HepG2 (cell line): ENCODE data around the gene CERS5. TPM values are rescaled to one million over a fixed set of nuclear protein-coding genes. Genes with fewer than 3 reads are reported as not detected.

Experiments
- MED13 ChIP-seq: sonication (generic); formaldehyde crosslinking; IDR thresholded peaks from 2 replicates; pipeline ENCODE4 v1.5.0; 2020; ENCODE audit warnings: missing genetic modification reagents
- MED8 ChIP-seq: sonication (generic); formaldehyde crosslinking; IDR thresholded peaks from 2 replicates; pipeline ENCODE4 v1.8.1; 2023; ENCODE audit warnings: mild to moderate bottlenecking, missing genetic modification reagents; ENCODE audit not compliant: insufficient replicate concordance
- NCOR1 ChIP-seq: fragments of 200-600 bp; sonication (generic); IDR thresholded peaks from 2 replicates; pipeline ENCODE4 v1.7.0; 2017; ENCODE audit warnings: antibody characterized with exemption, low read length, borderline replicate concordance
- NR1H2 ChIP-seq: sonication (generic); formaldehyde crosslinking; IDR thresholded peaks from 2 replicates; pipeline ENCODE4 v1.8.1; 2022; ENCODE audit warnings: low read depth, missing genetic modification reagents, borderline replicate concordance
- SUZ12 ChIP-seq: fragments of 150-350 bp; IDR thresholded peaks from 2 replicates; pipeline ENCODE4 v1.6.1; 2014; ENCODE audit warnings: low read depth, low read length
- TCF7 ChIP-seq: sonication (generic); IDR thresholded peaks from 2 replicates; pipeline ENCODE4 v1.6.1; 2016; ENCODE audit warnings: antibody characterized with exemption, low read depth
- TGIF2 ChIP-seq: IDR thresholded peaks from 2 replicates; pipeline ENCODE4 v1.6.1; 2016; ENCODE audit warnings: control low read depth, missing compliant biosample characterization
- ZMYM2 ChIP-seq: sonication (generic); formaldehyde crosslinking; IDR thresholded peaks from 2 replicates; pipeline ENCODE4 v1.8.0; 2022; ENCODE audit warnings: mild to moderate bottlenecking, missing genetic modification reagents
- ZNF331 ChIP-seq: sonication (generic); formaldehyde crosslinking; IDR thresholded peaks from 2 replicates; pipeline ENCODE4 v1.4.0; 2020; ENCODE audit warnings: missing genetic modification reagents
- polyA plus RNA-seq, 8 experiments: library from polyadenylated mRNA; depleted of rRNA in 3 of 8; stranded (reverse) in 7 of 8; unstranded in 1 of 8; fragments of >200 nt; fragmentation: Illumina TruSeq in 4 of 8; extraction: Trizol in 4 of 8; gene quantifications; 2 replicates each; pipeline versions ENCODE4 v1.2.1 to v1.2.3, GENCODE V29; 2011 to 2016; ENCODE audit warnings: low read depth in 4 of 8, missing spikeins in 1 of 8, mixed read lengths in 1 of 8; ENCODE audit not compliant: insufficient read depth in 1 of 8
- total RNA-seq, 5 experiments: library from RNA; depleted of rRNA; stranded (reverse); fragments of >200 nt; fragmentation: Illumina TruSeq; extraction: Trizol; gene quantifications; 2 replicates each; pipeline ENCODE4 v1.2.3, GENCODE V29; 2016; ENCODE audit warnings: low read depth in 1 of 5
- TF ChIP-seq, protein P1 (sequence below): sonication (generic); formaldehyde crosslinking; IDR thresholded peaks from 2 replicates; pipeline ENCODE4 v1.8.0; 2022; ENCODE audit warnings: missing genetic modification reagents, mild to moderate bottlenecking, borderline replicate concordance
- TF ChIP-seq, protein P2 (sequence below): sonication (generic); formaldehyde crosslinking; IDR thresholded peaks from 2 replicates; pipeline ENCODE4 v1.4.0; 2020; ENCODE audit warnings: missing genetic modification reagents
- TF ChIP-seq, protein P3 (sequence below): sonication (generic); formaldehyde crosslinking; IDR thresholded peaks from 2 replicates; pipeline ENCODE4 v1.4.0; 2020; ENCODE audit warnings: missing genetic modification reagents, mild to moderate bottlenecking, borderline replicate concordance
- TF ChIP-seq, protein P4 (sequence below): sonication (generic); formaldehyde crosslinking; IDR thresholded peaks from 2 replicates; pipeline ENCODE4 v1.4.0; 2020; ENCODE audit warnings: mild to moderate bottlenecking, missing genetic modification reagents
- TF ChIP-seq, protein P5 (sequence below): sonication (generic); formaldehyde crosslinking; IDR thresholded peaks from 2 replicates; pipeline ENCODE4 v1.4.0; 2020; ENCODE audit warnings: mild to moderate bottlenecking, missing genetic modification reagents
- TF ChIP-seq, protein P6 (sequence below): sonication (generic); formaldehyde crosslinking; IDR thresholded peaks from 2 replicates; pipeline ENCODE4 v1.4.0; 2020; ENCODE audit warnings: missing genetic modification reagents, borderline replicate concordance

The CERS5 gene
- total and polyA plus RNA-seq, 2 of the 13 experiments (the other 11 are each of a cell fraction or from before 2014, with no cell fraction given): 22.3 to 48.8 TPM

DNA sequence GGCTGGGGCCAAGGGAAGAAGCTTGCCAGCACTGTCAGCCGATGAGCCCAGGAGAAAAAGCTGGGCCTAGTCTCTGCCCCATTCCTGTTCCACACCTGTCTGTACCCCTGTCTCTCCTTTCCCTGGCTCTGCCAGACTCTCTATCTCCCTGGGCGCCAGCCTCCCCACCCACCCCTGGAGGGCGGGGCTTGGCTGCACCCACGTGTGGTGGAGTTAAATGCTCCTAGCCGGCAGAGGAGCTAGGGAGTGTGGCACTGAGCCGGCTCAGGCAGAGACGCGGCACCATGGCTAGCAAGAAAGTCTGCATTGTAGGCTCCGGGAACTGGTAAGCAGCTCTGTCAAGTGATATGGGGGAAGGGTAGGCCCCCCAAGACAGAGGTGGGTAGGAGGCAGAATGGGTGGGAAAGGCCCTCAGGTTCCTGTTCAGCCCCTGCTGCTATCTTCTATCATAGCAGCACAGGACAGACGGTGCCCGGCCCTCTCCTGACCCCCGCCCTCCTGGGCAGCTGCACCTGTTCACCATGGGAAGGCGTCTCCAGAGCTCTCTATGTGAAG is 63.3 kb downstream of the CERS5 start, which contains the start of gene GPD1 (continued):
- TF ChIP-seq, protein P1, sequence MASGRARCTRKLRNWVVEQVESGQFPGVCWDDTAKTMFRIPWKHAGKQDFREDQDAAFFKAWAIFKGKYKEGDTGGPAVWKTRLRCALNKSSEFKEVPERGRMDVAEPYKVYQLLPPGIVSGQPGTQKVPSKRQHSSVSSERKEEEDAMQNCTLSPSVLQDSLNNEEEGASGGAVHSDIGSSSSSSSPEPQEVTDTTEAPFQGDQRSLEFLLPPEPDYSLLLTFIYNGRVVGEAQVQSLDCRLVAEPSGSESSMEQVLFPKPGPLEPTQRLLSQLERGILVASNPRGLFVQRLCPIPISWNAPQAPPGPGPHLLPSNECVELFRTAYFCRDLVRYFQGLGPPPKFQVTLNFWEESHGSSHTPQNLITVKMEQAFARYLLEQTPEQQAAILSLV (CRISPR knock-in tag): 0 out of 2 replicates have a peak, but pooled peaks have one; percentile 13
- TF ChIP-seq ZNF331: no peak
- TF ChIP-seq, protein P2, sequence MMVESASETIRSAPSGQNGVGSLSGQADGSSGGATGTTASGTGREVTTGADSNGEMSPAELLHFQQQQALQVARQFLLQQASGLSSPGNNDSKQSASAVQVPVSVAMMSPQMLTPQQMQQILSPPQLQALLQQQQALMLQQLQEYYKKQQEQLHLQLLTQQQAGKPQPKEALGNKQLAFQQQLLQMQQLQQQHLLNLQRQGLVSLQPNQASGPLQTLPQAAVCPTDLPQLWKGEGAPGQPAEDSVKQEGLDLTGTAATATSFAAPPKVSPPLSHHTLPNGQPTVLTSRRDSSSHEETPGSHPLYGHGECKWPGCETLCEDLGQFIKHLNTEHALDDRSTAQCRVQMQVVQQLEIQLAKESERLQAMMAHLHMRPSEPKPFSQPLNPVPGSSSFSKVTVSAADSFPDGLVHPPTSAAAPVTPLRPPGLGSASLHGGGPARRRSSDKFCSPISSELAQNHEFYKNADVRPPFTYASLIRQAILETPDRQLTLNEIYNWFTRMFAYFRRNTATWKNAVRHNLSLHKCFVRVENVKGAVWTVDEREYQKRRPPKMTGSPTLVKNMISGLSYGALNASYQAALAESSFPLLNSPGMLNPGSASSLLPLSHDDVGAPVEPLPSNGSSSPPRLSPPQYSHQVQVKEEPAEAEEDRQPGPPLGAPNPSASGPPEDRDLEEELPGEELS (CRISPR knock-in tag): no peak
- TF ChIP-seq NR1H2 (CRISPR knock-in tag): no peak
- TF ChIP-seq, protein P3, sequence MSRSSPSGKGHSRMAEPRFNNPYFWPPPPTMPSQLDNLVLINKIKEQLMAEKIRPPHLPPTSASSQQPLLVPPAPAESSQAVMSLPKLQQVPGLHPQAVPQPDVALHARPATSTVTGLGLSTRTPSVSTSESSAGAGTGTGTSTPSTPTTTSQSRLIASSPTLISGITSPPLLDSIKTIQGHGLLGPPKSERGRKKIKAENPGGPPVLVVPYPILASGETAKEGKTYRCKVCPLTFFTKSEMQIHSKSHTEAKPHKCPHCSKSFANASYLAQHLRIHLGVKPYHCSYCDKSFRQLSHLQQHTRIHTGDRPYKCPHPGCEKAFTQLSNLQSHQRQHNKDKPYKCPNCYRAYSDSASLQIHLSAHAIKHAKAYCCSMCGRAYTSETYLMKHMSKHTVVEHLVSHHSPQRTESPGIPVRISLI: no peak
- no peak for TF ChIP-seq SUZ12
- no peak for TF ChIP-seq MED13 (CRISPR knock-in tag)
- TF ChIP-seq, protein P4, sequence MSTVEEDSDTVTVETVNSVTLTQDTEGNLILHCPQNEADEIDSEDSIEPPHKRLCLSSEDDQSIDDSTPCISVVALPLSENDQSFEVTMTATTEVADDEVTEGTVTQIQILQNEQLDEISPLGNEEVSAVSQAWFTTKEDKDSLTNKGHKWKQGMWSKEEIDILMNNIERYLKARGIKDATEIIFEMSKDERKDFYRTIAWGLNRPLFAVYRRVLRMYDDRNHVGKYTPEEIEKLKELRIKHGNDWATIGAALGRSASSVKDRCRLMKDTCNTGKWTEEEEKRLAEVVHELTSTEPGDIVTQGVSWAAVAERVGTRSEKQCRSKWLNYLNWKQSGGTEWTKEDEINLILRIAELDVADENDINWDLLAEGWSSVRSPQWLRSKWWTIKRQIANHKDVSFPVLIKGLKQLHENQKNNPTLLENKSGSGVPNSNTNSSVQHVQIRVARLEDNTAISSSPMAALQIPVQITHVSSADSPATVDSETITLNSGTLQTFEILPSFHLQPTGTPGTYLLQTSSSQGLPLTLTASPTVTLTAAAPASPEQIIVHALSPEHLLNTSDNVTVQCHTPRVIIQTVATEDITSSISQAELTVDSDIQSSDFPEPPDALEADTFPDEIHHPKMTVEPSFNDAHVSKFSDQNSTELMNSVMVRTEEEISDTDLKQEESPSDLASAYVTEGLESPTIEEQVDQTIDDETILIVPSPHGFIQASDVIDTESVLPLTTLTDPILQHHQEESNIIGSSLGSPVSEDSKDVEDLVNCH (CRISPR knock-in tag): no peak
- TF ChIP-seq, protein P5, sequence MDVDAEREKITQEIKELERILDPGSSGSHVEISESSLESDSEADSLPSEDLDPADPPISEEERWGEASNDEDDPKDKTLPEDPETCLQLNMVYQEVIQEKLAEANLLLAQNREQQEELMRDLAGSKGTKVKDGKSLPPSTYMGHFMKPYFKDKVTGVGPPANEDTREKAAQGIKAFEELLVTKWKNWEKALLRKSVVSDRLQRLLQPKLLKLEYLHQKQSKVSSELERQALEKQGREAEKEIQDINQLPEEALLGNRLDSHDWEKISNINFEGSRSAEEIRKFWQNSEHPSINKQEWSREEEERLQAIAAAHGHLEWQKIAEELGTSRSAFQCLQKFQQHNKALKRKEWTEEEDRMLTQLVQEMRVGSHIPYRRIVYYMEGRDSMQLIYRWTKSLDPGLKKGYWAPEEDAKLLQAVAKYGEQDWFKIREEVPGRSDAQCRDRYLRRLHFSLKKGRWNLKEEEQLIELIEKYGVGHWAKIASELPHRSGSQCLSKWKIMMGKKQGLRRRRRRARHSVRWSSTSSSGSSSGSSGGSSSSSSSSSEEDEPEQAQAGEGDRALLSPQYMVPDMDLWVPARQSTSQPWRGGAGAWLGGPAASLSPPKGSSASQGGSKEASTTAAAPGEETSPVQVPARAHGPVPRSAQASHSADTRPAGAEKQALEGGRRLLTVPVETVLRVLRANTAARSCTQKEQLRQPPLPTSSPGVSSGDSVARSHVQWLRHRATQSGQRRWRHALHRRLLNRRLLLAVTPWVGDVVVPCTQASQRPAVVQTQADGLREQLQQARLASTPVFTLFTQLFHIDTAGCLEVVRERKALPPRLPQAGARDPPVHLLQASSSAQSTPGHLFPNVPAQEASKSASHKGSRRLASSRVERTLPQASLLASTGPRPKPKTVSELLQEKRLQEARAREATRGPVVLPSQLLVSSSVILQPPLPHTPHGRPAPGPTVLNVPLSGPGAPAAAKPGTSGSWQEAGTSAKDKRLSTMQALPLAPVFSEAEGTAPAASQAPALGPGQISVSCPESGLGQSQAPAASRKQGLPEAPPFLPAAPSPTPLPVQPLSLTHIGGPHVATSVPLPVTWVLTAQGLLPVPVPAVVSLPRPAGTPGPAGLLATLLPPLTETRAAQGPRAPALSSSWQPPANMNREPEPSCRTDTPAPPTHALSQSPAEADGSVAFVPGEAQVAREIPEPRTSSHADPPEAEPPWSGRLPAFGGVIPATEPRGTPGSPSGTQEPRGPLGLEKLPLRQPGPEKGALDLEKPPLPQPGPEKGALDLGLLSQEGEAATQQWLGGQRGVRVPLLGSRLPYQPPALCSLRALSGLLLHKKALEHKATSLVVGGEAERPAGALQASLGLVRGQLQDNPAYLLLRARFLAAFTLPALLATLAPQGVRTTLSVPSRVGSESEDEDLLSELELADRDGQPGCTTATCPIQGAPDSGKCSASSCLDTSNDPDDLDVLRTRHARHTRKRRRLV (CRISPR knock-in tag): no peak
- TF ChIP-seq NCOR1: no peak
- no peak for TF ChIP-seq MED8 (CRISPR knock-in tag)
- no peak for TF ChIP-seq ZMYM2 (CRISPR knock-in tag)
- TF ChIP-seq, protein P6, sequence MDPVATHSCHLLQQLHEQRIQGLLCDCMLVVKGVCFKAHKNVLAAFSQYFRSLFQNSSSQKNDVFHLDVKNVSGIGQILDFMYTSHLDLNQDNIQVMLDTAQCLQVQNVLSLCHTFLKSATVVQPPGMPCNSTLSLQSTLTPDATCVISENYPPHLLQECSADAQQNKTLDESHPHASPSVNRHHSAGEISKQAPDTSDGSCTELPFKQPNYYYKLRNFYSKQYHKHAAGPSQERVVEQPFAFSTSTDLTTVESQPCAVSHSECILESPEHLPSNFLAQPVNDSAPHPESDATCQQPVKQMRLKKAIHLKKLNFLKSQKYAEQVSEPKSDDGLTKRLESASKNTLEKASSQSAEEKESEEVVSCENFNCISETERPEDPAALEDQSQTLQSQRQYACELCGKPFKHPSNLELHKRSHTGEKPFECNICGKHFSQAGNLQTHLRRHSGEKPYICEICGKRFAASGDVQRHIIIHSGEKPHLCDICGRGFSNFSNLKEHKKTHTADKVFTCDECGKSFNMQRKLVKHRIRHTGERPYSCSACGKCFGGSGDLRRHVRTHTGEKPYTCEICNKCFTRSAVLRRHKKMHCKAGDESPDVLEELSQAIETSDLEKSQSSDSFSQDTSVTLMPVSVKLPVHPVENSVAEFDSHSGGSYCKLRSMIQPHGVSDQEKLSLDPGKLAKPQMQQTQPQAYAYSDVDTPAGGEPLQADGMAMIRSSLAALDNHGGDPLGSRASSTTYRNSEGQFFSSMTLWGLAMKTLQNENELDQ: no peak
- TF ChIP-seq TGIF2 (CRISPR knock-in tag): 0 out of 2 replicates have a peak, but pooled peaks have one; percentile 24
- no peak for TF ChIP-seq TCF7
